ENCODE results near the gene MTHFSD.

DNA sequence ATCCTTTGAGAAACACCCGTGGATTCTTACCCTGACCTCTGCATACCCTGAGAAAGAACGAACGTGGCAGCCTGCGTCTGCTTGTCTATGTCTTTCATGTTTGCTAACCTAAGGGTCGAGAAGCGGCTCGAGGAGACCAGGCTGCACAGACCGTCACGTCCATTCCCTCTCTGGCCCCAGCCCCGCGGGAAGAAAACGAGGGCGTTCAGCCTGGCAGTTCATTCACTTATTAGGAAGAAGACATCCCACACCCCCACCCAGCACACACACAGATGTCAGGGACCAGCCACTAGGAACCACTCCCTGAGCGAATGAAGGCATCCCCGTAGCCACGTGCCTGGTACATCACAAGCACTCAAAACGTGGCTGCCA is 655 bp upstream of the MTHFSD start:
- TF ChIP-seq CTCF (IDR thresholded peaks at IDR 0.05): no peak
- TF ChIP-seq POLR2A (IDR thresholded peaks at IDR 0.05): no peak

Measured in ovary (tissue), 3 donors.